Heart left ventricle (tissue), 13 donors: ENCODE data around the gene CAMTA1.
"Not testable (repeated sequence)": the region's sequence is repeated elsewhere in the genome, so short reads cannot be mapped to it uniquely, and the experiment has no call there.

Source experiments
- POLR2A ChIP-seq, 2 donors: fragments of 450-650 bp; IDR thresholded peaks; one replicate each; pipeline ENCODE4 v1.6.1; 2017; ENCODE audit warnings: antibody characterized with exemption in 2 of 2, mild to moderate bottlenecking in 2 of 2, moderate library complexity in 2 of 2
- TF ChIP-seq, protein P1 (sequence below), 12 donors: fragments of 200-600 bp; sonication (generic) in 4 of 12; IDR thresholded peaks; one replicate each; pipeline versions ENCODE4 v1.5.0 to v1.8.0; 2018 to 2022; ENCODE audit warnings: antibody characterized with exemption in 12 of 12, mild to moderate bottlenecking in 5 of 12
- donor health status: ischemic (EF 13 %, LVEDD 7.1; RV severe dilation, severe dysfunction).
- donor health status: DM: no; HTN: yes; CAD: no.
- donor health status: DM: no; HTN: no; CAD: no.
- donor health status: ischemic (EF 25% LVEDD 6.9; RV normal size, moderate dysfunction).
- donor health status: ischemic (EF 25% LVEDD 5.7; RV mildly dilated, moderate dysfunction).
- donor health status: ischemic (EF 35%, LVEDD 5.7; RV mildly dilated, moderate dysfunction).
- donor health status: nonischemic (EF 11% LVEDD 7.7; RV severe dilation, severe dysfunction).
- donor health status: DM: yes; HTN: yes; CAD: no.
- donor health status: PGD.
- donor health status: ischemic (EF 29% LVEDD 5.4; RV normal size, mild dysfunction).
- donor health status: nonischemic (EF 23%, LVEDD 6.1; RV moderate dilation, normal function).

DNA sequence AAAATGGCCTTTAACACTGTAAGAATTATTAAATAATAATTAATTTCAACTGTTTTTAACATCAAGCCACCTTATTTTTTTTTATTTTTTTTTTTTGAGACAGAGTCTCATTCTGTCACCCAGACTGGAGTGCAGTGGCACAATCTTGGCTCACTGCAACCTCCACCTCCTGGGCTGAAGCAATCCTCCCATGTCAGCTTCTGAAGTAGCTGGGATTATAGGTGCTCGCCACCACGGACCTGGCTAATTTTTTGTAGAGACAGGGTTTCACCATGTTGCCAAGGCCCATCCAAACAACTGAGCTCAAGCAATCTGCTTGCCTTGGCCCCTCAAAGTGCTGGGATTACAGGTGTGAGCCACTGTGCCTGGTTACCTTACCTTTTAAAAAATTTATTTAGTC lies 46.8 kb downstream of the CAMTA1 start:
- TF ChIP-seq, protein P1, sequence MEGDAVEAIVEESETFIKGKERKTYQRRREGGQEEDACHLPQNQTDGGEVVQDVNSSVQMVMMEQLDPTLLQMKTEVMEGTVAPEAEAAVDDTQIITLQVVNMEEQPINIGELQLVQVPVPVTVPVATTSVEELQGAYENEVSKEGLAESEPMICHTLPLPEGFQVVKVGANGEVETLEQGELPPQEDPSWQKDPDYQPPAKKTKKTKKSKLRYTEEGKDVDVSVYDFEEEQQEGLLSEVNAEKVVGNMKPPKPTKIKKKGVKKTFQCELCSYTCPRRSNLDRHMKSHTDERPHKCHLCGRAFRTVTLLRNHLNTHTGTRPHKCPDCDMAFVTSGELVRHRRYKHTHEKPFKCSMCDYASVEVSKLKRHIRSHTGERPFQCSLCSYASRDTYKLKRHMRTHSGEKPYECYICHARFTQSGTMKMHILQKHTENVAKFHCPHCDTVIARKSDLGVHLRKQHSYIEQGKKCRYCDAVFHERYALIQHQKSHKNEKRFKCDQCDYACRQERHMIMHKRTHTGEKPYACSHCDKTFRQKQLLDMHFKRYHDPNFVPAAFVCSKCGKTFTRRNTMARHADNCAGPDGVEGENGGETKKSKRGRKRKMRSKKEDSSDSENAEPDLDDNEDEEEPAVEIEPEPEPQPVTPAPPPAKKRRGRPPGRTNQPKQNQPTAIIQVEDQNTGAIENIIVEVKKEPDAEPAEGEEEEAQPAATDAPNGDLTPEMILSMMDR (IDR thresholded peaks at IDR 0.05), result not testable (repeated sequence)
- TF ChIP-seq POLR2A (IDR thresholded peaks at IDR 0.05), result not testable (repeated sequence)
